OCI-LY7 (cell line): ENCODE measurements around the gene POLR2E. TPM values are rescaled to one million over a fixed set of nuclear protein-coding genes. Genes with fewer than 3 reads are reported as not detected.

Source experiments
- BruUV-seq: library from RNA; stranded (reverse); fragments of 400-500 nt; replicated peaks from 2 replicates; lab custom pipeline; 2021; lab: Mats Ljungman, UMichigan
- CTCF ChIA-PET: fragments of 300-600 bp; sonication (Branson Sonifier 250); formaldehyde crosslinking; loops from one replicate; lab custom pipeline; 2022; ENCODE audit warnings: antibody characterized with exemption; ENCODE audit not compliant: unreplicated experiment; lab: Charles Lee
- POLR2A ChIA-PET: fragments of 300-600 bp; sonication (Branson Sonifier 250); formaldehyde crosslinking; loops from one replicate; lab custom pipeline; 2022; ENCODE audit warnings: antibody characterized with exemption; lab: Charles Lee
- DNase-seq: peaks from one replicate; pipeline ENCODE4 v3.0.0-alpha.2; 2015; ENCODE audit warnings: low spot score
- H2AFZ ChIP-seq: fragments of 200-600 bp; sonication (generic), shearing (Covaris generic); 2 replicates; pipeline ENCODE4 v1.6.1; 2014; ENCODE audit warnings: mild to moderate bottlenecking, antibody characterized with exemption, low read length, moderate library complexity
- H3K27ac ChIP-seq: fragments of 200-600 bp; sonication (generic); 2 replicates; pipeline ENCODE4 v1.5.1; 2014; ENCODE audit warnings: mixed run types, low read depth, mild to moderate bottlenecking, moderate library complexity, low read length, inconsistent platforms; ENCODE audit not compliant: poor library complexity, severe bottlenecking
- H3K36me3 ChIP-seq: fragments of 200-600 bp; sonication (generic); 2 replicates; pipeline ENCODE4 v1.6.1; 2014; ENCODE audit warnings: mild to moderate bottlenecking, antibody characterized with exemption, low read length, moderate library complexity, mixed read lengths; ENCODE audit not compliant: insufficient read depth
- H3K4me1 ChIP-seq: fragments of 200-600 bp; sonication (generic); 2 replicates; pipeline ENCODE4 v1.5.1; 2014; ENCODE audit warnings: mild to moderate bottlenecking, low read length; ENCODE audit not compliant: insufficient read depth, poor library complexity, severe bottlenecking
- H3K4me2 ChIP-seq: fragments of 200-600 bp; sonication (generic); 2 replicates; pipeline ENCODE4 v1.6.1; 2014; ENCODE audit warnings: mild to moderate bottlenecking, low read length
- H3K4me3 ChIP-seq: fragments of 200-600 bp; sonication (generic); 2 replicates; pipeline ENCODE4 v1.5.1; 2014; ENCODE audit warnings: mild to moderate bottlenecking, low read depth, low read length; ENCODE audit not compliant: poor library complexity, severe bottlenecking
- H3K79me2 ChIP-seq: fragments of 200-600 bp; sonication (generic); 2 replicates; pipeline ENCODE4 v1.6.1; 2016; ENCODE audit warnings: low read depth, mild to moderate bottlenecking, low read length, moderate library complexity, mixed read lengths; ENCODE audit not compliant: insufficient read depth
- H3K9me2 ChIP-seq: fragments of 200-600 bp; sonication (generic); 2 replicates; pipeline ENCODE4 v1.6.1; 2016; ENCODE audit warnings: mild to moderate bottlenecking, low read length, mixed read lengths; ENCODE audit not compliant: insufficient read depth
- H3K9me3 ChIP-seq: fragments of 200-600 bp; sonication (generic); 2 replicates; pipeline ENCODE4 v1.6.1; 2014; ENCODE audit warnings: mild to moderate bottlenecking, mixed run types, low read length, mixed read lengths
- H4K20me1 ChIP-seq: fragments of 200-600 bp; sonication (generic); 2 replicates; pipeline ENCODE4 v1.6.1; 2014; ENCODE audit warnings: mild to moderate bottlenecking, antibody characterized with exemption, low read length, moderate library complexity, mixed read lengths; ENCODE audit not compliant: insufficient read depth
- EZH2phosphoT487 ChIP-seq: fragments of 200-600 bp; sonication (generic); IDR thresholded peaks from 2 replicates; pipeline ENCODE4 v1.6.1; 2018; ENCODE audit warnings: low read depth, borderline replicate concordance, mild to moderate bottlenecking, mixed run types, antibody characterized with exemption, low read length, moderate library complexity, mixed read lengths
- intact Hi-C: fragments of 100-400 bp; cut with micrococcal nuclease; formaldehyde crosslinking; loops from one replicate; pipeline ENCODE4 v1.10.0; 2022; ENCODE audit not compliant: unreplicated experiment
- total RNA-seq, 2 experiments: library from RNA; depleted of rRNA in 1 of 2; stranded (reverse); fragments of >200 nt in 1 of 2; shearing (Covaris generic) in 1 of 2; gene quantifications; 2 replicates each; pipeline ENCODE4 v1.2.3, GENCODE V29; 2014 to 2022
- TF ChIP-seq, protein P1 (sequence below): fragments of 200-600 bp; sonication (generic); conservative IDR thresholded peaks from 2 replicates; pipeline ENCODE4 v1.5.1; 2014; ENCODE audit warnings: mild to moderate bottlenecking, antibody characterized with exemption, low read length, moderate library complexity, mixed read lengths

Gene POLR2E
- total RNA-seq, 2 experiments from 2014 or later, result 153 to 193 TPM

DNA sequence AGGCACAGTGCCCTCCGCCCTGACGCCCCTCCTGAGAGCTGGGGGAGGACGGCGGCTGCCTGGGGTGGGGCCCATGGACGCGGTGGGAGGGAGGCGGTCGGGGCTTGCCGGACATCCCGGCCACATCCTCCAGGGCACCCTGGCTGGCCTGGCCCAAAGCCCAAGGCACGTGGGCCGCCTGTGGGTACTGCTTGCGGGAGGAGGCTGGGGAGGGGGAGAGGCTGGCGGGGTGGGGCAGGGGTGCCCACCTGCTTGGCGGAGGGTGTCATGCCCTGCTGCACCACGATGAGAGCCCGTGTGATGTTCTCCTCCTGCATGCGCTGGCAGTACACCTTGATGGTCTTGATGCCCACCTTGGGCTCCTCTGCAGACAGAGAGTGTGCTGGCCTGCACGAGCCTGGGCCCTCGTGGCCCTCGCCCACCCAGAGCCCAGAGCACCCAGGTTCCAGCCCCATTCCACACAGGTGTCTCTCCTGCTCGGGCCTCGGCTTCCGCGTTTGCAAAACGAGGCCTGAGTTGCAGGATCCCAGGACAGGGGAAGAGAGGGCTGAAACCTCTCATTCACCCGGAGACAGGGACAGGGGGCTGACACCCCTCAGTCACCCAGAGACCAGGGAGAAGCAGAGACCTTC, 3.5 kb downstream of the POLR2E start:
- Histone ChIP-seq H4K20me1 (0 out of 2 replicates have a peak, but pooled peaks cover 4% of the 10 kb centered on the region), H3K4me3 (no peak overlapping the region), H3K9me2 (no peaks in the 10 kb centered on the region), H3K79me2 (peaks cover 23% of the 10 kb centered on the region), H3K4me2 (no peak overlapping the region), H3K27ac (no peak overlapping the region), H3K9me3 (no peaks in the 10 kb centered on the region), H3K4me1 (peaks cover 50% of the 10 kb centered on the region), H3K36me3 (peaks cover 64% of the 10 kb centered on the region), H2AFZ (no peak overlapping the region)
- CTCF ChIA-PET, result no interaction called here
- DNase-seq, result no peak
- TF ChIP-seq, protein P1, sequence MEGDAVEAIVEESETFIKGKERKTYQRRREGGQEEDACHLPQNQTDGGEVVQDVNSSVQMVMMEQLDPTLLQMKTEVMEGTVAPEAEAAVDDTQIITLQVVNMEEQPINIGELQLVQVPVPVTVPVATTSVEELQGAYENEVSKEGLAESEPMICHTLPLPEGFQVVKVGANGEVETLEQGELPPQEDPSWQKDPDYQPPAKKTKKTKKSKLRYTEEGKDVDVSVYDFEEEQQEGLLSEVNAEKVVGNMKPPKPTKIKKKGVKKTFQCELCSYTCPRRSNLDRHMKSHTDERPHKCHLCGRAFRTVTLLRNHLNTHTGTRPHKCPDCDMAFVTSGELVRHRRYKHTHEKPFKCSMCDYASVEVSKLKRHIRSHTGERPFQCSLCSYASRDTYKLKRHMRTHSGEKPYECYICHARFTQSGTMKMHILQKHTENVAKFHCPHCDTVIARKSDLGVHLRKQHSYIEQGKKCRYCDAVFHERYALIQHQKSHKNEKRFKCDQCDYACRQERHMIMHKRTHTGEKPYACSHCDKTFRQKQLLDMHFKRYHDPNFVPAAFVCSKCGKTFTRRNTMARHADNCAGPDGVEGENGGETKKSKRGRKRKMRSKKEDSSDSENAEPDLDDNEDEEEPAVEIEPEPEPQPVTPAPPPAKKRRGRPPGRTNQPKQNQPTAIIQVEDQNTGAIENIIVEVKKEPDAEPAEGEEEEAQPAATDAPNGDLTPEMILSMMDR, result no peak
- no peak for TF ChIP-seq EZH2phosphoT487
- no TSS peak for BruUV-seq
- intact Hi-C loops, result no loop called here
- POLR2A ChIA-PET, result no interaction called here

DNA sequence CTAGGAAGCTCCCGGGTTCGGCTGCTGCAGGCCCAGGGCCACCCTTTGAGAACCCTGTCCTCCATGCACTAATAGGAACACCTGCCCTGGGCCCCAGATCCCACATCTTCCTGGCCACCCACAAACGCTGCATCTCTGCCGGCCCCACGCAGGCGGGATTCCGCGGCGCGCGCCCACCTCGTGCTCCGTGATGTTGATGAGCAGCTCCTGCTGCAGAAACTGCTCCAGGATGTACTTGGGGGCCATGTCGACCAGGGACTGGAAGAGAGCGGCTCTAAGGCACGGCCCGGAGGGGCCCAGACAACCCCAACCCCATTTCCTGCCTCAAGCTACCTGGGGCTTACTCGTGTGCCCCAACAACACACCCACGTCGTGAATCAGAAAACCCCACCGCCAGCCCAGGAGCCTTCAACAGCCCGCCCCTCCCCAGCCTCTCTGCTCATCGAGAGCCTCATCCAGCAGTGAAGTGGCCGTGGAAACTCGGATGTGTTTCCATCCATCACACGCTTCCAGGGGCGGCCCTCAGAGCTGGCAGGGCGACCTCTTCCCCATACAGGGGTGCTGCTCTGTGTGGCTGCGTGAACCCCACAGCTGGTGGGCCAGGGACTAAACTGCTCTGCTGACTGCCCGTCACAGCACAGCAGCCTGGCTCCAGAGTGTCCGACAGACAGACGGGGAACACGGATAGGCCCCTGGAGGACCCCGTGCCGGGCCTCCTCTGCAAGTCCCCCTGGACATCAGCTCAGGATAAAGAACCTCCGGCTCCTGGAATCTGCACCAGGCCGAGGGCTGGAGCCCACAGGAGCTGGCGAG, 4.2 kb downstream of the POLR2E start:
- intact Hi-C loops, result no loop called here
- Histone ChIP-seq H3K4me1 (peaks cover 43% of the 10 kb centered on the region), H3K27ac (no peak overlapping the region), H3K4me3 (no peak overlapping the region), H3K79me2 (peaks cover 23% of the 10 kb centered on the region), H4K20me1 (0 out of 2 replicates have a peak, but pooled peaks cover 4% of the 10 kb centered on the region), H3K4me2 (no peak overlapping the region), H3K9me2 (no peaks in the 10 kb centered on the region), H3K9me3 (no peaks in the 10 kb centered on the region), H3K36me3 (peaks cover 71% of the 10 kb centered on the region), H2AFZ (no peak overlapping the region)
- CTCF ChIA-PET, result no interaction called here
- no TSS peak for BruUV-seq
- no peak for TF ChIP-seq EZH2phosphoT487
- TF ChIP-seq, protein P1, result no peak
- POLR2A ChIA-PET, result interaction anchor here (1.2 kb wide), 1 partner anchor 33 kb away, joined by 3 read pairs; no protein-coding TSS in a partner anchor
- DNase-seq, result no peak
